ENCODE data around the gene ZNF835.
"Not testable (repeated sequence)": the region's sequence is repeated elsewhere in the genome, so short reads cannot be mapped to it uniquely, and the experiment has no call there.

ZNF835 gene

GRCh38 chr19:56671613-56671994 lies at the start of gene ZNF835:
ZNF835 (minus strand) TSS chr19:56671757; CDS start chr19:56665198, 6,559 bp downstream.
- in situ Hi-C loops (cut with MboI; ENCODE audit: low sequenced_read_pairs), result no loop called here

- in situ Hi-C loops (cut with MboI; ENCODE audit: low sequenced_read_pairs), result no loop called here
Measured at GRCh38 chr19:56720281-56720680, 48.7 kb upstream of the ZNF835 start.

- in situ Hi-C loops (cut with MboI; ENCODE audit: low sequenced_read_pairs), result no loop called here
Measured at GRCh38 chr19:56718231-56718630, 46.7 kb upstream of the ZNF835 start.

- in situ Hi-C loops (cut with MboI; ENCODE audit: low sequenced_read_pairs), result no loop called here
Measured at GRCh38 chr19:56712611-56713276, 41.2 kb upstream of the ZNF835 start.

GRCh38 chr19:56710437-56710836 lies 38.9 kb upstream of the ZNF835 start:
- in situ Hi-C loops (cut with MboI; ENCODE audit: low sequenced_read_pairs), result no loop called here

- in situ Hi-C loops (cut with MboI; ENCODE audit: low sequenced_read_pairs), result no loop called here
Measured at GRCh38 chr19:56707821-56708220, 36.3 kb upstream of the ZNF835 start.

GRCh38 chr19:56705939-56706338 lies 34.4 kb upstream of the ZNF835 start:
- in situ Hi-C loops (cut with MboI; ENCODE audit: low sequenced_read_pairs), result no loop called here

- in situ Hi-C loops (cut with MboI; ENCODE audit: low sequenced_read_pairs), result no loop called here
Measured at GRCh38 chr19:56701895-56702294, 30.3 kb upstream of the ZNF835 start.

GRCh38 chr19:56699552-56699951 lies 28.0 kb upstream of the ZNF835 start:
- in situ Hi-C loops (cut with MboI; ENCODE audit: low sequenced_read_pairs), result no loop called here

GRCh38 chr19:56692206-56692895 lies 20.8 kb upstream of the ZNF835 start:
- in situ Hi-C loops (cut with MboI; ENCODE audit: low sequenced_read_pairs), result no loop called here

GRCh38 chr19:56690670-56691069 lies 19.1 kb upstream of the ZNF835 start:
- in situ Hi-C loops (cut with MboI; ENCODE audit: low sequenced_read_pairs), result no loop called here

GRCh38 chr19:56689198-56689597 lies 17.6 kb upstream of the ZNF835 start:
- in situ Hi-C loops (cut with MboI; ENCODE audit: low sequenced_read_pairs), result no loop called here

- in situ Hi-C loops (cut with MboI; ENCODE audit: low sequenced_read_pairs), result no loop called here
Measured at GRCh38 chr19:56687031-56687430, 15.5 kb upstream of the ZNF835 start.

- in situ Hi-C loops (cut with MboI; ENCODE audit: low sequenced_read_pairs), result no loop called here
Measured at GRCh38 chr19:56683116-56683515, 11.6 kb upstream of the ZNF835 start.

- in situ Hi-C loops (cut with MboI; ENCODE audit: low sequenced_read_pairs), result no loop called here
Measured at GRCh38 chr19:56681702-56682101, 10.1 kb upstream of the ZNF835 start.

GRCh38 chr19:56678205-56678604 lies 6.6 kb upstream of the ZNF835 start:
- in situ Hi-C loops (cut with MboI; ENCODE audit: low sequenced_read_pairs), result no loop called here

- in situ Hi-C loops (cut with MboI; ENCODE audit: low sequenced_read_pairs), result not testable (repeated sequence)
Measured at GRCh38 chr19:56672610-56673009, 1.1 kb upstream of the ZNF835 start.

- in situ Hi-C loops (cut with MboI; ENCODE audit: low sequenced_read_pairs), result no loop called here
Measured at GRCh38 chr19:56670961-56671612, 470 bp downstream of the ZNF835 start.

GRCh38 chr19:56670401-56670960 lies 1.1 kb downstream of the ZNF835 start:
- in situ Hi-C loops (cut with MboI; ENCODE audit: low sequenced_read_pairs), result no loop called here

GRCh38 chr19:56668676-56669075 lies 2.9 kb downstream of the ZNF835 start:
- in situ Hi-C loops (cut with MboI; ENCODE audit: low sequenced_read_pairs), result no loop called here

- in situ Hi-C loops (cut with MboI; ENCODE audit: low sequenced_read_pairs), result no loop called here
Measured at GRCh38 chr19:56667311-56667870, 4.2 kb downstream of the ZNF835 start.
